Choroid plexus epithelial cell (primary cell): ENCODE data around the gene PSMB1.
"Not testable (repeated sequence)": the region's sequence is repeated elsewhere in the genome, so short reads cannot be mapped to it uniquely, and the experiment has no call there.

ENCODE experiments used
- DNase-seq: peaks from one replicate; pipeline ENCODE4 v3.0.0-alpha.2; 2010; ENCODE audit warnings: low read depth
- H3K4me3 ChIP-seq: 2 replicates; pipeline ENCODE4 v1.5.1; 2011; ENCODE audit warnings: low read depth, mild to moderate bottlenecking, control low read depth, low read length, moderate library complexity
- TF ChIP-seq, protein P1 (sequence below): conservative IDR thresholded peaks from 2 replicates; pipeline ENCODE4 v1.5.1; 2011; ENCODE audit warnings: low read depth, mild to moderate bottlenecking, control low read depth, inconsistent platforms, low read length, moderate library complexity

Gene PSMB1

DNA sequence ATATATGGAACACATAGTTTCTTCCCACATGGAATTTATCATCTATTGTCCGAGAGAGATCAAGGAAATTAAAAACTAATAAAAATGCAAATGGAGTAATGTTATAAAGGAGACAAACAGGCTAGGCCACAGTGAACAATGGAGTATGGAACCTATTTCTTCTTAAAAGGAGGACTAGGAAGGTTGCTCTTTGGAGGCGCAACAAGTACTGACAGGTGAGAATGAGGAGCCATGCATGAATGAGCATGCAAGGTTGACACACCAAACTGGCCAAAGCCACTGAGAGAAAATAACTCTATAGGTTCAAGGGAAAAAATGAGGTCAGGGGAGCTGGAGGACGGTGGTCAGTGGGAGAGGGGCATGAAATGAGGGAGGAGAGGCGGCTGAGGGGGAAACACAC, 40.9 kb downstream of the PSMB1 start:
- TF ChIP-seq, protein P1, sequence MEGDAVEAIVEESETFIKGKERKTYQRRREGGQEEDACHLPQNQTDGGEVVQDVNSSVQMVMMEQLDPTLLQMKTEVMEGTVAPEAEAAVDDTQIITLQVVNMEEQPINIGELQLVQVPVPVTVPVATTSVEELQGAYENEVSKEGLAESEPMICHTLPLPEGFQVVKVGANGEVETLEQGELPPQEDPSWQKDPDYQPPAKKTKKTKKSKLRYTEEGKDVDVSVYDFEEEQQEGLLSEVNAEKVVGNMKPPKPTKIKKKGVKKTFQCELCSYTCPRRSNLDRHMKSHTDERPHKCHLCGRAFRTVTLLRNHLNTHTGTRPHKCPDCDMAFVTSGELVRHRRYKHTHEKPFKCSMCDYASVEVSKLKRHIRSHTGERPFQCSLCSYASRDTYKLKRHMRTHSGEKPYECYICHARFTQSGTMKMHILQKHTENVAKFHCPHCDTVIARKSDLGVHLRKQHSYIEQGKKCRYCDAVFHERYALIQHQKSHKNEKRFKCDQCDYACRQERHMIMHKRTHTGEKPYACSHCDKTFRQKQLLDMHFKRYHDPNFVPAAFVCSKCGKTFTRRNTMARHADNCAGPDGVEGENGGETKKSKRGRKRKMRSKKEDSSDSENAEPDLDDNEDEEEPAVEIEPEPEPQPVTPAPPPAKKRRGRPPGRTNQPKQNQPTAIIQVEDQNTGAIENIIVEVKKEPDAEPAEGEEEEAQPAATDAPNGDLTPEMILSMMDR: no peak
- no peak for DNase-seq
- no peak overlapping the region for H3K4me3 ChIP-seq

DNA sequence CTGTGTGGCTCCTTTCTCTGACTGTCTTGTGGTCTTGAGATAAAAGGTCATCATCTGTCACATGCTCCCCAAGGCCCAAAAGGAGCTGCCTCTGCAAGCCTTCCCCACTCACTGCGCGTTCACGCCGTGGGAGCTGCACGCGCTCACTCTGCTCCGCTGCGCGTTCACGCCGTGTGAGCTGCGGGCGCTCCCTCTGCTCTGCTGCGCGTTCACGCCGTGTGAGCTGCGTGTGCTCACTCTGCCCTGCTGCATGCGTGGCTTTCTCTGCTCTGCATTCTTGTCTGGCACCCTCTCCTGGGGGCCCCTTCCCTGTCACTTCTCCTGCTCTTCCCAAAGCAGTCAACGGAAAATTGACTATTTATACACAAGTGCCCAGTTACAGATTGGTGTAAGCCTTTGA, 42.5 kb downstream of the PSMB1 start:
- TF ChIP-seq, protein P1: no peak
- no peak overlapping the region for H3K4me3 ChIP-seq
- no peak for DNase-seq

- TF ChIP-seq, protein P1: no peak
- DNase-seq: no peak
Measured at GRCh38 chr6:170509723-170510018, 43.4 kb downstream of the PSMB1 start.

GRCh38 chr6:170508892-170509722, 44.0 kb downstream of the PSMB1 start:
- not testable (repeated sequence) for DNase-seq, H3K4me3 ChIP-seq

More at GRCh38 chr6:170509723-170510018, 43.4 kb downstream of the PSMB1 start:
- H3K4me3 ChIP-seq: no peak overlapping the region

DNA sequence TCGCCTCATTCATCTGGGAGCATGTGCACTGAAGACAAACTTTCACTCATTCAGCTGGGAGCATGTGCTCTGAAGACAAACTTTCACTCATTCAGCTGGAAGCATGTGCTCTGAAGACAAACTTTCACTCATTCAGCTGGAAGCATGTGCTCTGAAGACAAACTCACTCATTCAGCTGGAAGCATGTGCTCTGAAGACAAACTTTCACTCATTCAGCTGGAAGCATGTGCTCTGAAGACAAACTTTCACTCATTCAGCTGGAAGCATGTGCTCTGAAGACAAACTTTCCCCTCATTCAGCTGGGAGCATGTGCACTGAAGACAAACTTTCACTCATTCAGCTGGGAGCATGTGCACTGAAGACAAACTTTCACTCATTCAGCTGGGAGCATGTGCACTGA, 44.8 kb downstream of the PSMB1 start:
- not testable (repeated sequence) for DNase-seq, H3K4me3 ChIP-seq

DNA sequence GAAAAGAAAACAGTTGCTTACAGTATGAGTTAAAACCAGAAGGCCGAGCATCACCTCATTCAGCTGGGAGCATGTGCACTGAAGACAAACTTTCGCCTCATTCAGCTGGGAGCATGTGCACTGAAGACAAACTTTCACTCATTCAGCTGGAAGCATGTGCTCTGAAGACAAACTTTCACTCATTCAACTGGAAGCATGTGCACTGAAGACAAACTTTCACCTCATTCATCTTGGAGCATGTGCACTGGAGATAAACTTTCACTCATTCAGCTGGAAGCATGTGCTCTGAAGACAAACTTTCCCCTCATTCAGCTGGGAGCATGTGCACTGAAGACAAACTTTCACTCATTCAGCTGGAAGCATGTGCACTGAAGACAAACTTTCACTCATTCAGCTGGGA, 45.4 kb downstream of the PSMB1 start:
- DNase-seq, H3K4me3 ChIP-seq: not testable (repeated sequence)

DNA sequence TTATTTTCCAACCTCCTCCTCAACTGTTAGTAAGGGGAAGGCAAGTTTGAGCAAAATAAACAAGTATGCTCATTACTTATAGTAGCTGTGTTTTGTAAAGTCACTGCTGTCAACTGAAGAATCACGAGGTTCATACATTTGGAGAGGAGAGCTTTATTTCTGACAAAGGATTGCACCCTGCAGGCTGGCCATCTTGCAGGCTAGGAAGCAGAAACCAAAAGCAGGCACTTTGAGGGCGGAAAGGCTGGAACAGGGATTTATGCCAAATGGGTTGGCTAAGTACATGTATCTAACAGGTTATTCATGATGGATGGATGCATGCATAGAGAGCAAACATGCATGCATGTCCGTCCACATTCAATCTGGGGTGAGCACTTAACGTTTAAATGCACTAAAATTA, 46.7 kb downstream of the PSMB1 start:
- TF ChIP-seq, protein P1: no peak
- no peak for DNase-seq

DNA sequence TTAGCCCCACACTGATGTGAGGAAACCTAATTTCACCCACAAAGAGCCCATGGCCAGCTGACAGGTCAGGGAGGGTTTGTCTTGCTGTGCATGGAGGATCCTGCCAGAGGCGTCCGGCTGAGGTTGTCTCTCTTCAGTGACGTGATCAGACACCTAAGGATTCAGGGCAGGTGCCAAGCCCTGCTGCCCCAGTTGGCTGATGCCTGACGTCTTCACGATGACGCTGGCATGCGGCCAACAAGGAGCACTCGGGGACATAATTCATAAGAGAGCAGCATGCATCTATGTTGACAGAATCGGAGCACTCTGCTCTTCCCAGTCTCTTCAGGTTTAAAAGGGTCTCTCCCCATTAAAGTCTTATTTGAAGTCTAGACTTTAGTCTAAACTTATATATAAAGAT, 47.8 kb downstream of the PSMB1 start:
- no peak overlapping the region for H3K4me3 ChIP-seq
- no peak for DNase-seq

More for the DNA sequence above, 46.7 kb downstream of the PSMB1 start:
- H3K4me3 ChIP-seq: no peak overlapping the region

More for the DNA sequence above, 47.8 kb downstream of the PSMB1 start:
- TF ChIP-seq, protein P1: no peak
